Stimulated activated memory B cell treated with anti-CD40 and anti-IgM and Interleukin-4, amounts not matched to agents 10 μg/mL and 1 μg/mL and 100 μg/mL, for 72 hours (primary cell): Measurements from ENCODE around the gene FHOD1.

Experiments
- ATAC-seq: fragments of 150-1000 bp; cut with Tn5 transposase; 2 replicates; pipeline ENCODE4 v1.10.0; 2021
- H3K27ac Mint-ChIP-seq: one replicate; pipeline ENCODE4 v1.8.0; 2022; ENCODE audit warnings: mild to moderate bottlenecking, mixed read lengths
- H3K27me3 Mint-ChIP-seq: one replicate; pipeline ENCODE4 v1.8.0; 2022; ENCODE audit warnings: mixed read lengths
- H3K36me3 Mint-ChIP-seq: one replicate; pipeline ENCODE4 v1.8.0; 2022; ENCODE audit warnings: mixed read lengths
- H3K4me1 Mint-ChIP-seq: one replicate; pipeline ENCODE4 v1.8.0; 2022; ENCODE audit warnings: mixed read lengths
- H3K4me3 Mint-ChIP-seq: one replicate; pipeline ENCODE4 v1.8.0; 2022; ENCODE audit warnings: mild to moderate bottlenecking, moderate library complexity, mixed read lengths
- H3K9me3 Mint-ChIP-seq: one replicate; pipeline ENCODE4 v1.8.0; 2022; ENCODE audit warnings: mixed read lengths

The FHOD1 gene

DNA sequence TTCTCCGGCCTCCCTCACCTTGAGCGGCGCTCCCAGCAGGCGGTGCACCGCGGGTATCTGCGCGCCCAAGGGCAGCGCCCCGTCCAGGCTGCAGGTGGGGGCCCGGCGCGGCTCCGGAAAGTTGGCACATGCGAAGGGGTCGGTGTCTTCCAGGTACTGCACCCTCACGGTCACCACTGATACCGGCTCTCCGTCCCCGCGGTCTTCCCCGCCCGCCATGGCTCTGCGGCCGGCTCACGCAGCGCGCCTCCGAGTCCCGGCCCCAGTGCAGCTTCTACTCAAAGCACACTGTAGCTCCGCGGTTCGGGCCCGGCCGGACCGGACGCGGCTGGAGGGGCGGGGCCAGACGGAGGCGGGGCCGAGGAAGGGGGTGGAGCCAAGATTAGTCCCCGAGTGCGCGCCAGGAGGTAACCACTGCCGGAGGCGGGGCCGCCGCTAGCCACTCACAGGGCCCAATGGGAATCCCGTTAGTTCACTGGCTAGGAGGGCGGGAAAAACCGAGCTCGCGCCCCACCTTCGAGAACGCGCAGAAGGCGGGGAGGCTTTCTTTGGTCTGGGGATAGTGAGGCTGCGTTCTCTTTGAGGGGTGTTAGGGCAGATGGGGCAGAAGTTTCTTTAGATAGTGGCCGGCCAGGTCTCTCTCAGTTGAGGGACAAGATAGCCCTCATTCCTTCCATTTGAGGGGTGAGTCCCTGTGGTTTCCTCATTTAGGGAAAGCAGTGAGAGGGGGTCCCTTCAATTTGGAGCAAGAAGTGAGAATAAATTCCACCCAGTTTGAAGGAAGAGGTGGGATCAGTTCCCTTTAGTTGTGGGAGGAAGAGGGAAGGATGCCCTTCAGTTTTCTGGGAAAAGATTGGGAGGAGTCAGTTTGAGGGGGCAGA, at the start of gene FHOD1:
Gene FHOD1, minus strand, starts transcription at position 290 of the 881 bp plus-strand sequence. Its CDS starts 71 bp downstream, at position 219.
- no peaks in the 10 kb centered on the region for H3K36me3 Mint-ChIP-seq
- peak; percentile 84 for ATAC-seq
- peak within 1 kb of the TSS; percentile 82 for H3K4me3 Mint-ChIP-seq
- no peaks in the 10 kb centered on the region for H3K9me3 Mint-ChIP-seq
- H3K4me1 Mint-ChIP-seq: peaks cover 54% of the 10 kb centered on the region
- H3K27me3 Mint-ChIP-seq: peaks cover 30% of the 10 kb centered on the region
- H3K27ac Mint-ChIP-seq: peak within 1 kb of the TSS; percentile 85

DNA sequence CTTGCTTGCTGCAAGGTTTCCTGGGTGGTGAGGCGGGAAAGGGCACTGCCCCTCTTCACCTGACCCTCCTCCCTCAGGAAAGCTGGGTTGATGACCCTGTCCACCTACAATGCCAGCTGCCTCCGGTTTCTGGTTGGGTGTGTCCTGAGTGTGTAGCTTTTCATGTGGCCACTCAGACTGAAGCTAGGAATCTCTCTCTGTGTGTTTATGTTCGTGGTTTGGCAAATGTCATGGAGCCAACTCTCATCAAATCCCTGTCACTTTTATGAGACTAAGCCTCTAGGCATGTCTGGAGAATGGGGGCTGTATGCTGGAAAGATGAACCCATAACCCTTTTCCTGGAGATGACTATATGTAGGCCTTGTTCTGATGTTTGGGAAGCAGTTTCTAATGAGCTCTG, 49.1 kb upstream of the FHOD1 start:
- Mint-ChIP-seq H3K36me3 (no peaks in the 10 kb centered on the region), H3K4me1 (no peaks in the 10 kb centered on the region), H3K27me3 (peaks cover 8% of the 10 kb centered on the region), H3K27ac (no peak overlapping the region), H3K9me3 (no peaks in the 10 kb centered on the region), H3K4me3 (no peak overlapping the region)
- no peak for ATAC-seq

DNA sequence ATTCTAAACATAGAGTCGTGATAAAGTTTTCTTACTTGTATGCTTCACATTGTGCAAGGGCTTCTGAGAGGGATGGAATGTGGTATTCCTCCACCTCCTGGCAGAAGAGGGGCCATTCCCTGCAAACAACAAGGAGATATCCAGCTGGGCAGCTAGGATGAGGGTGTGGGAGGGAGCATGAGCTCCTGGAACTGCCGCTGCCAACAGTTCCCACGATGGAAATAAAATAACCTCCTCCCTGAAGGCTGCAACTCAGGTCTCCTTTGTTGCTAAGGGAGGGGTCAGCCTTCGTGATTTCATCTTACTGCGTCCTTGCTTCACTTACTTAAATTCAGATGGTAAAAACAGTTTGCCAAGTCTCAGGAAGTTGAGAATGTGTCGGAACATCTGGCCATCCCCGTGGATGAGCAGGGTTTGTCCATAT, 47.7 kb upstream of the FHOD1 start:
- Mint-ChIP-seq H3K27me3 (no peaks in the 10 kb centered on the region), H3K4me3 (no peak overlapping the region), H3K9me3 (no peaks in the 10 kb centered on the region), H3K36me3 (no peaks in the 10 kb centered on the region), H3K4me1 (no peaks in the 10 kb centered on the region), H3K27ac (no peak overlapping the region)
- ATAC-seq: no peak

GRCh38 chr16:67294171-67294757, 47.0 kb upstream of the FHOD1 start:
- Mint-ChIP-seq H3K4me3 (no peak overlapping the region), H3K4me1 (no peaks in the 10 kb centered on the region), H3K27ac (no peak overlapping the region), H3K36me3 (no peaks in the 10 kb centered on the region), H3K27me3 (no peaks in the 10 kb centered on the region), H3K9me3 (no peaks in the 10 kb centered on the region)
- no peak for ATAC-seq

- Mint-ChIP-seq H3K4me3 (no peak overlapping the region), H3K9me3 (no peaks in the 10 kb centered on the region), H3K4me1 (no peaks in the 10 kb centered on the region), H3K27me3 (no peaks in the 10 kb centered on the region), H3K36me3 (no peaks in the 10 kb centered on the region), H3K27ac (no peak overlapping the region)
- ATAC-seq: no peak
Observed at GRCh38 chr16:67291461-67291860, 44.2 kb upstream of the FHOD1 start.

GRCh38 chr16:67287960-67288359, 40.7 kb upstream of the FHOD1 start:
- H3K4me3 Mint-ChIP-seq: no peak overlapping the region
- H3K36me3 Mint-ChIP-seq: no peaks in the 10 kb centered on the region
- H3K27ac Mint-ChIP-seq: no peak overlapping the region
- ATAC-seq: no peak
- H3K27me3 Mint-ChIP-seq: no peaks in the 10 kb centered on the region
- H3K9me3 Mint-ChIP-seq: no peaks in the 10 kb centered on the region
- no peaks in the 10 kb centered on the region for H3K4me1 Mint-ChIP-seq

DNA sequence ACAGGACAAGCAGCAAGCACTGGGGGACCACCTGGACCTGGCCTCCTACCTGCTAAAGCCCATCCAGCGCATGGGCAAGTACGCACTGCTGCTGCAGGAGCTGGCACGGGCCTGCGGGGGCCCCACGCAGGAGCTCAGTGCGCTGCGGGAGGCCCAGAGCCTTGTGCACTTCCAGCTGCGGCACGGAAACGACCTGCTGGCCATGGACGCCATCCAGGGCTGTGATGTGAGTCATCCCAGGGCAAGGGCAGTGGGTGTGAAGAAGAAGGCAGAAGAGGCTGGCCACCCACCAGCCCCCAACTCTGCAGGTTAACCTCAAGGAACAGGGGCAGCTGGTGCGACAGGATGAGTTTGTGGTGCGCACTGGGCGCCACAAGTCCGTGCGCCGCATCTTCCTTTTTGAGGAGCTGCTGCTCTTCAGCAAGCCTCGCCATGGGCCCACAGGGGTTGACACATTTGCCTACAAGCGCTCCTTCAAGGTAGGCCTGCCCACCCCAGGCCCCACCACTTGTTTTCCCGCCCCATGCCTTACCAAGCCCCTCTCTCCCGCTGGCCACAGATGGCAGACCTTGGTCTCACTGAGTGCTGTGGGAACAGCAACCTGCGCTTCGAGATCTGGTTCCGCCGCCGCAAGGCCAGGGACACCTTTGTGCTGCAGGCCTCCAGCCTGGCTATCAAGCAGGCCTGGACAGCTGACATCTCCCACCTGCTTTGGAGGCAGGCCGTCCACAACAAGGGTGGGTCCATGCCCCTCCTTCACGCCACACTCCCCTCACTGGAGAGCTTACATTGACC, 39.4 kb upstream of the FHOD1 start:
- Mint-ChIP-seq H3K4me1 (no peaks in the 10 kb centered on the region), H3K36me3 (no peaks in the 10 kb centered on the region), H3K27ac (no peak overlapping the region), H3K27me3 (no peaks in the 10 kb centered on the region), H3K9me3 (no peaks in the 10 kb centered on the region), H3K4me3 (no peak overlapping the region)
- no peak for ATAC-seq

DNA sequence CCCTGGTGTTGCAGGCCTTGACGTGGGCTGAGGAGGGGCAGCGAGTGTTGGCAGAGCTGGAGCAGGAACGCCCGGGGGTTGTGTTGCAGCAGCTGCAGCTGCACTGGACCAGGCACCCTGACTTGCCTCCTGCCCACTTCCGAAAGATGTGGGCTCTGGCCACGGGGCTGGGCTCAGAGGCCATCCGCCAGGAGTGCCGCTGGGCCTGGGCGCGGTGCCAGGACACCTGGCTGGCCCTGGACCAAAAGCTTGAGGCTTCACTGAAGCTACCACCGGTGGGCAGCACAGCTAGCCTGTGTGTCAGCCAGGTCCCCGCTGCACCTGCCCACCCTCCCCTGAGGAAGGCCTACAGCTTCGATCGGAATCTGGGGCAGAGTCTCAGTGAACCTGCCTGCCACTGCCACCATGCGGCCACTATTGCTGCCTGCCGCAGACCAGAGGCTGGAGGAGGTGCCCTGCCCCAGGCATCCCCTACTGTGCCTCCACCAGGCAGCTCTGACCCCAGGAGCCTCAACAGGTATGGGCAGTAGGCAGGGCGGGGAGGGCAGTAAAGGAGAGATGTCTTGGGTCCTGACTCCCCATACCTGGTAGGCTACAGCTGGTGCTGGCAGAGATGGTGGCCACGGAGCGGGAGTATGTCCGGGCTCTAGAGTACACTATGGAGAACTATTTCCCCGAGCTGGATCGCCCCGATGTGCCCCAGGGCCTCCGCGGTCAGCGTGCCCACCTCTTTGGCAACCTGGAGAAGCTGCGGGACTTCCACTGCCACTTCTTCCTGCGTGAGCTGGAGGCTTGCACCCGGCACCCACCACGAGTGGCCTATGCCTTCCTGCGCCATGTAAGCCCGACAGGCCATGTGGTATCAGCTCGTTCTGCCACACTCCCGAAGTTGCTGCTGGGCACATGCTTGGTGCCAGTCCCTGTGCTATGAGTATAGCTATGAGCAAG, 37.7 kb upstream of the FHOD1 start:
- H3K4me3 Mint-ChIP-seq: no peak overlapping the region
- H3K27me3 Mint-ChIP-seq: no peaks in the 10 kb centered on the region
- no peaks in the 10 kb centered on the region for H3K9me3 Mint-ChIP-seq
- no peak overlapping the region for H3K27ac Mint-ChIP-seq
- H3K4me1 Mint-ChIP-seq: no peaks in the 10 kb centered on the region
- H3K36me3 Mint-ChIP-seq: no peaks in the 10 kb centered on the region
- ATAC-seq: peak; percentile 4

DNA sequence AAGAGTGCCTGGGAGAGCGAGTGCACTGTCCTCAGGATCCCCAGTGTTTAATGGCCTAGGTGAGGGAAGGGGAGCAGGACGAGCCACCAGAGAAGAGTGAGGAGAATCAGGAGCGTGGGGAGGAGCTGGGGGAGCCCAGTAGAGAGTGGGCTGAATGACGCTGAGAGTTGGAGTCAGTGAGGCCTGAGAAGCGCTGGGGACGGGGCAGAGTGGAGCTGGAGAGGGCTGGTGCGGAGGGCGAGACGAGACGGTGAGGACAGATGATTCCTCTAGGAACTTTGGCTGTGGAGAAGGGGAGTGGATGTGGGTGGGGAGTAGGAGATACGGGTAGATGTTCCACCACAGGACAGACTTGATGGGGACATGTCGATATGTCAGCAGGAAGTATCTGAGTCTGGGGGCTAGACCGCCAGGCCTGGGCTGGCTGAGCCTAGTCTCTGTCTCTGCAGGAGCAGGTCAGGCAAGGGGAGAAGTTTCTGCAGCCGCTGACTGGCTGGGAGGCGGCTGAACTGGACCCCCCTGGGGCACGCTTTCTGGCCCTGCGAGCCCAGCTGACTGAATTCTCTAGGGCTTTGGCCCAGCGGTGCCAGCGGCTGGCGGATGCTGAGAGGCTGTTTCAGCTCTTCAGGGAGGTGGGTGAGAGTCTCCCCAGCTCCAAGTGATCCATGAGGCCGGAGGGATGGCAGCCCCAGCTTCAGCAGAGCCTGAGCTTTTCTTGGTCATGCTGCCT, 36.7 kb upstream of the FHOD1 start:
- ATAC-seq: no peak
- Mint-ChIP-seq H3K9me3 (no peaks in the 10 kb centered on the region), H3K27ac (no peak overlapping the region)

GRCh38 chr16:67283039-67283825, 36.0 kb upstream of the FHOD1 start:
- Mint-ChIP-seq H3K9me3 (no peaks in the 10 kb centered on the region), H3K4me3 (no peak overlapping the region), H3K36me3 (no peaks in the 10 kb centered on the region), H3K27me3 (no peaks in the 10 kb centered on the region), H3K4me1 (peaks cover 4% of the 10 kb centered on the region), H3K27ac (no peak overlapping the region)
- no peak for ATAC-seq

More for the DNA sequence above, 36.7 kb upstream of the FHOD1 start:
- no peaks in the 10 kb centered on the region for H3K36me3 Mint-ChIP-seq
- H3K4me1 Mint-ChIP-seq: no peaks in the 10 kb centered on the region
- H3K27me3 Mint-ChIP-seq: no peaks in the 10 kb centered on the region
- H3K4me3 Mint-ChIP-seq: no peak overlapping the region

DNA sequence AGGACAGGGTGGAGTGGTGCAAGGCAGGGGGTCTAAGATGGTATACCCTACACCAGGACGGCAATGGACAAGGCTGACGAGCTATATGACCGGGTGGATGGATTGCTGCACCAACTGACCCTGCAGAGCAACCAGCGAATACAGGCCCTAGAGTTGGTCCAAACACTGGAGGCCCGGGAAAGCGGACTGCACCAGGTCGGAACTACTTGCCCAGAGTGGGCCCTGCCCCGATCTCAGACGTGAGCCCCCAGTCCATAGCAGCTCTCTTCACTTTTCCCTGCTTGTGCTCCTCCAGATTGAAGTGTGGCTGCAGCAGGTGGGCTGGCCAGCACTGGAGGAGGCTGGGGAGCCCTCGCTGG, 35.1 kb upstream of the FHOD1 start:
- no peaks in the 10 kb centered on the region for H3K9me3 Mint-ChIP-seq
- H3K27me3 Mint-ChIP-seq: no peaks in the 10 kb centered on the region
- no peaks in the 10 kb centered on the region for H3K36me3 Mint-ChIP-seq
- peaks cover 10% of the 10 kb centered on the region for H3K4me1 Mint-ChIP-seq
- no peak for ATAC-seq
- H3K4me3 Mint-ChIP-seq: no peak overlapping the region
- H3K27ac Mint-ChIP-seq: no peak overlapping the region

GRCh38 chr16:67281536-67282446, 34.5 kb upstream of the FHOD1 start:
- peaks cover under 1% of the 10 kb centered on the region for H3K36me3 Mint-ChIP-seq
- H3K4me1 Mint-ChIP-seq: peaks cover 10% of the 10 kb centered on the region
- H3K4me3 Mint-ChIP-seq: no peak overlapping the region
- H3K27me3 Mint-ChIP-seq: no peaks in the 10 kb centered on the region
- no peak overlapping the region for H3K27ac Mint-ChIP-seq
- no peaks in the 10 kb centered on the region for H3K9me3 Mint-ChIP-seq
- no peak for ATAC-seq
